Upper lobe of left lung (tissue), 6 donors: ENCODE results near the gene ILKAP. TPM values are rescaled to one million over a fixed set of nuclear protein-coding genes. Genes with fewer than 3 reads are reported as not detected.

Experiments used
- ATAC-seq, 2 donors: fragments of 200-7000 bp; cut with Tn5 transposase; one replicate each; pipeline ENCODE4 v1.9.1; 2022; ENCODE audit warnings: mild to moderate bottlenecking in 2 of 2, moderate library complexity in 2 of 2; ENCODE audit not compliant: low FRiP score in 2 of 2
- DNase-seq, 2 donors: peaks; one replicate each; pipeline ENCODE4 v3.0.0-alpha.2; 2019 to 2020
- H3K27ac ChIP-seq, 4 donors: fragments of 200-600 bp; sonication (generic); one replicate each; pipeline ENCODE4 v1.5.1; 2016 to 2019
- H3K27me3 ChIP-seq, 4 donors: fragments of 200-600 bp; sonication (generic); one replicate each; pipeline ENCODE4 v1.5.1; 2017 to 2019
- H3K36me3 ChIP-seq, 4 donors: fragments of 200-600 bp; sonication (generic); one replicate each; pipeline ENCODE4 v1.5.1; 2016 to 2019
- H3K4me1 ChIP-seq, 4 donors: fragments of 200-600 bp; sonication (generic); one replicate each; pipeline ENCODE4 v1.5.1; 2018 to 2019
- H3K4me3 ChIP-seq, 4 donors: fragments of 200-600 bp; sonication (generic); one replicate each; pipeline ENCODE4 v1.5.1; 2017 to 2019; ENCODE audit warnings: mild to moderate bottlenecking in 2 of 4, moderate library complexity in 1 of 4
- H3K9me3 ChIP-seq, 4 donors: fragments of 200-600 bp; sonication (generic); one replicate each; pipeline ENCODE4 v1.5.1; 2018 to 2019
- CTCF ChIP-seq, 6 experiments: fragments of 450-650 bp in 4 of 6; fragments of 200-600 bp in 2 of 6; sonication (generic) in 2 of 6; IDR thresholded peaks; one replicate each; pipeline ENCODE4 v1.5.1; 2016 to 2019; ENCODE audit warnings: antibody characterized with exemption in 6 of 6
- EP300 ChIP-seq, 4 donors: sonication (generic); formaldehyde crosslinking; IDR thresholded peaks; one replicate each; pipeline ENCODE4 v1.5.1; 2017; ENCODE audit warnings: antibody characterized with exemption in 4 of 4, control low read depth in 2 of 4
- POLR2A ChIP-seq, 4 donors: fragments of 450-650 bp; IDR thresholded peaks; one replicate each; pipeline ENCODE4 v1.5.1; 2016 to 2017; ENCODE audit warnings: antibody characterized with exemption in 4 of 4, mild to moderate bottlenecking in 2 of 4
- POLR2AphosphoS5 ChIP-seq, 2 donors: sonication (generic); formaldehyde crosslinking; IDR thresholded peaks; one replicate each; pipeline ENCODE4 v1.5.1; 2017; ENCODE audit warnings: antibody characterized with exemption in 2 of 2
- WGBS, 2 donors: methylation state at CpG; one replicate each; pipeline ENCODE4 v1.1.5; 2017 to 2018; 5-methylcytosine and 5-hydroxymethylcytosine counted together
- total RNA-seq, 6 donors: library from RNA; depleted of rRNA in 4 of 6; stranded (reverse); fragments of >200 nt in 4 of 6; gene quantifications; one replicate each; pipeline versions ENCODE4 v1.1.0 to v1.2.1, GENCODE V29; 2016 to 2021
- donor health status: DM: no; HTN: no; CAD: no; lungs with moderate emphysema.
- donor health status: DM: no; HTN: yes; CAD: no; lungs with severe emphysema.

Gene ILKAP
- total RNA-seq, 6 donors from 2014 or later = 35.2 to 67.1 (median 40.7) TPM

- WGBS, 2 donors = 87 to 89% methylated on average over 6 to 11 of the region's 12 CpGs
- DNase-seq (peak in 1 of 2 donors; percentile 71), ATAC-seq (no peak)
- H3K36me3 ChIP-seq = no peaks in the 10 kb centered on the region
- no peaks in the 10 kb centered on the region for H3K9me3 ChIP-seq
- H3K4me3 ChIP-seq = no peak overlapping the region
- H3K4me1 ChIP-seq = peaks cover 4 to 19% (median 14%) of the 10 kb centered on the region in 4 donors
- no peaks in the 10 kb centered on the region for H3K27me3 ChIP-seq
- no peak overlapping the region for H3K27ac ChIP-seq
- TF ChIP-seq CTCF (IDR thresholded peaks at IDR 0.05) (no peak), POLR2A (IDR thresholded peaks at IDR 0.05) (no peak), EP300 (IDR thresholded peaks at IDR 0.05) (no peak), POLR2AphosphoS5 (IDR thresholded peaks at IDR 0.05) (no peak)
Measured at GRCh38 chr2:238145046-238145445, 58.4 kb downstream of the ILKAP start.

GRCh38 chr2:238144262-238144661 is 59.2 kb downstream of the ILKAP start:
- TF ChIP-seq POLR2AphosphoS5 (IDR thresholded peaks at IDR 0.05) (no peak), CTCF (IDR thresholded peaks at IDR 0.05) (no peak), POLR2A (IDR thresholded peaks at IDR 0.05) (no peak)
- Histone ChIP-seq H3K4me3 (no peak overlapping the region), H3K9me3 (no peaks in the 10 kb centered on the region), H3K27ac (no peak overlapping the region), H3K36me3 (no peaks in the 10 kb centered on the region), H3K27me3 (no peaks in the 10 kb centered on the region), H3K4me1 (peaks cover 4 to 25% (median 14%) of the 10 kb centered on the region in 4 donors)
- DNase-seq (no peak), ATAC-seq (no peak)
- 74 to 88% methylated on average over 5 of the region's 5 CpGs for WGBS, 2 donors

GRCh38 chr2:238143239-238143951 is 60.1 kb downstream of the ILKAP start:
- no peak for ATAC-seq
- Histone ChIP-seq H3K27ac (peak overlapping the region in 1 of 4 donors; percentile 38), H3K27me3 (no peaks in the 10 kb centered on the region), H3K4me3 (no peak overlapping the region), H3K9me3 (no peaks in the 10 kb centered on the region), H3K36me3 (no peaks in the 10 kb centered on the region), H3K4me1 (peaks cover 4 to 28% (median 14%) of the 10 kb centered on the region in 4 donors)
- DNase-seq = peak in 1 of 2 donors; percentile 70
- WGBS, 2 donors = 44 to 77% methylated on average over 3 to 18 of the region's 20 CpGs
- TF ChIP-seq CTCF (IDR thresholded peaks at IDR 0.05) = no peak
- no peak for TF ChIP-seq POLR2A (IDR thresholded peaks at IDR 0.05)
- no peak for TF ChIP-seq POLR2AphosphoS5 (IDR thresholded peaks at IDR 0.05)
- TF ChIP-seq EP300 (IDR thresholded peaks at IDR 0.05) = no peak

- H3K36me3 ChIP-seq = no peaks in the 10 kb centered on the region
- 81 to 85% methylated on average over 3 to 27 of the region's 30 CpGs for WGBS, 2 donors
- peaks cover 8 to 28% (median 16%) of the 10 kb centered on the region in 4 donors for H3K4me1 ChIP-seq
- no peak for ATAC-seq
- no peaks in the 10 kb centered on the region for H3K27me3 ChIP-seq
- H3K4me3 ChIP-seq = no peak overlapping the region
- no peaks in the 10 kb centered on the region for H3K9me3 ChIP-seq
- DNase-seq = peak in 1 of 2 donors; percentile 74
- no peak for TF ChIP-seq POLR2A (IDR thresholded peaks at IDR 0.05)
- TF ChIP-seq CTCF (IDR thresholded peaks at IDR 0.05) = no peak
- TF ChIP-seq EP300 (IDR thresholded peaks at IDR 0.05) = no peak
- no peak for TF ChIP-seq POLR2AphosphoS5 (IDR thresholded peaks at IDR 0.05)
- peak overlapping the region in 1 of 4 donors; percentile 11 for H3K27ac ChIP-seq
Measured at GRCh38 chr2:238142382-238143205, 60.9 kb downstream of the ILKAP start.
